ENCODE results near the gene HLCS. TPM values are rescaled to one million over a fixed set of nuclear protein-coding genes. Genes with fewer than 3 reads are reported as not detected.

The HLCS gene
- total RNA-seq, 1 donor from 2014 or later: 14.8 TPM

DNA sequence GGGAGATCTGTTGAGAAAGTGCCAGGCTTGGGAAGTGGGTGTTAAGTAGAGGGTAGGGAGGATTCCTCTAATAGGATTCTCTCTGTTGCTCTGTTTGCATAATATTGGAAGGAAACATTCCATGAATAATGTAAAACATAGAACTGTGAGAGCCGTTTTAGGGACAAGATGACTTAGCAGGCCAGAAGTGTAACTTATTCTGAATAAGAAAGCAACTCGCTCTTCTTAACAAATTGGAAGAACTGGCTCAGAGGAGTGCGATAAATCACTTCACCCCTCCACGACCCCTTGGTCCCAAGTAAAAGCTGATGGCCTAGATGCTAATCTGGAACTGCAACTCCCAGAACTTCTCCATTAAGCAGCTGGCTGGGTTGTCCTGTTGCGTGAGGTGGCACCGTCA is 248.5 kb downstream of the HLCS start:
- TF ChIP-seq CTCF (conservative IDR thresholded peaks at IDR 0.05): no peak
- Mint-ChIP-seq H3K27me3 (peaks cover 87% of the 10 kb centered on the region), H3K4me3 (no peak overlapping the region), H3K9me3 (no peaks in the 10 kb centered on the region), H3K27ac (no peak overlapping the region), H3K36me3 (no peaks in the 10 kb centered on the region), H3K4me1 (ENCODE audit: unreplicated experiment) (no peaks in the 10 kb centered on the region)
- DNase-seq (ENCODE audit: extremely low spot score, unreplicated experiment): no peak

DNA sequence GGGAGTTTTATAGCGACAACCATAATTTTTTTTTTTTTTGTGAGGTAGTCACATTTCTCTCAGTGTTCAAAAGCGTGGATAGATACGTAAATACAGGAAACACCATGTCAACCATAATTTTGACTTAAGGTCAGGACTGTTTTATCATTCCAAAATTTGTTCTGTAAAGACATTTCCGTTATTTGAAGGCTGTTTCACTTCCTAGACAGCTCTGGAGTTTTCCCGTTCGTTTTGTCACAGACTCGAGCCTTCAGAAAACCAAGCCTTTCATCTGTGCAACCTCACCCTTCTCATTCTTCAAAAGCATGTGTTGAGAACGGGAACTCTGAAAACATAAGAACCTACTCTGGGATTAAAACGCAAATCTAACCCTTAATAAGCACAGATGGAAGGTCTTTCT is 249.6 kb downstream of the HLCS start:
- H3K9me3 Mint-ChIP-seq: no peaks in the 10 kb centered on the region
- H3K27me3 Mint-ChIP-seq: peaks cover 89% of the 10 kb centered on the region
- no peak overlapping the region for H3K4me3 Mint-ChIP-seq
- H3K4me1 Mint-ChIP-seq (ENCODE audit: unreplicated experiment): no peaks in the 10 kb centered on the region
- no peak for TF ChIP-seq CTCF (conservative IDR thresholded peaks at IDR 0.05)
- H3K27ac Mint-ChIP-seq: no peak overlapping the region
- no peak for DNase-seq (ENCODE audit: extremely low spot score, unreplicated experiment)
- H3K36me3 Mint-ChIP-seq: no peaks in the 10 kb centered on the region

DNA sequence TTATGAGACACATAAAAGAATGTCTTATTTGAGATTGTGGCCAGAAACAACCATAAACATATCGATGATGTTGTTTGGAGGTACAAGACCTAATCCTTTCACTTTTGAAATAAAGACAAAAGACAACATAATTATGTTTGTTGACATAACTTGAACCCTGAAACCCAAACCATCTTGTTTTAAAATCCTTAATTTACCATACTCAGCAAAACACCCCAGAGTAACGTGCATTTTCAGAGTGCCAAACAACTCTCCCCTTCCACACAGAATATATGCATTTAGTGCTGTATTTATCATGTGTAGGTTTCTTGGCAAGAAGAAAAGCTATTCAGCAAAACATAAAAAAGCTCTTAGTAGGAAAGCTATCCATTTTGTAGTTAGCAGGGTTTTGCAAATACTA is 250.1 kb downstream of the HLCS start:
- Mint-ChIP-seq H3K4me1 (ENCODE audit: unreplicated experiment) (no peaks in the 10 kb centered on the region), H3K9me3 (no peaks in the 10 kb centered on the region), H3K27ac (no peak overlapping the region), H3K4me3 (no peak overlapping the region), H3K27me3 (peaks cover 93% of the 10 kb centered on the region), H3K36me3 (no peaks in the 10 kb centered on the region)
- TF ChIP-seq CTCF (conservative IDR thresholded peaks at IDR 0.05): no peak
- DNase-seq (ENCODE audit: extremely low spot score, unreplicated experiment): no peak

DNA sequence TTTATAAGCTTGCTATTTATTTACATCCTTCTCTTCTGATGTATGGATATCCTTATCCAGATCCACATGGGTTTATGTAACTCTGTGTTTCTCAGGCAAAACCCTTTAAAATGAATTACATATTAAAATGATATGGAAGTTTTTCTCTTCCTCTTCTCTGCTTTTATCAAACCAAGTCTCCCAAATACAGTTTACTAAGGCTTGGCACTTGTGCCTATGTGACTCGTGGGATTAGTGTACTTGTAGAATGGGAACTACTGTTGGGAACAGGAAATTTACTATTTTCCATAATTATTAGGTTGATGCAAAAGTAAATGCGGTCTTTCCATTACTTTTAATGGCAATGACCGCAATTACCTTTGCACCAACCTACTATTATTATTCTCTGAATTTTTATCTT is 252.7 kb downstream of the HLCS start:
- Mint-ChIP-seq H3K27ac (no peak overlapping the region), H3K9me3 (no peaks in the 10 kb centered on the region), H3K4me3 (no peak overlapping the region), H3K4me1 (ENCODE audit: unreplicated experiment) (peaks cover 4% of the 10 kb centered on the region), H3K27me3 (peaks cover 95% of the 10 kb centered on the region), H3K36me3 (no peaks in the 10 kb centered on the region)
- no peak for DNase-seq (ENCODE audit: extremely low spot score, unreplicated experiment)
- TF ChIP-seq CTCF (conservative IDR thresholded peaks at IDR 0.05): no peak

- Mint-ChIP-seq H3K9me3 (no peaks in the 10 kb centered on the region), H3K4me1 (ENCODE audit: unreplicated experiment) (peaks cover 16% of the 10 kb centered on the region), H3K36me3 (no peaks in the 10 kb centered on the region), H3K4me3 (peak overlapping the region; percentile 68), H3K27ac (peak overlapping the region; percentile 46), H3K27me3 (peaks cover 95% of the 10 kb centered on the region)
- no peak for TF ChIP-seq CTCF (conservative IDR thresholded peaks at IDR 0.05)
- no peak for DNase-seq (ENCODE audit: extremely low spot score, unreplicated experiment)
These were observed 255.8 kb downstream of the HLCS start for GRCh38 chr21:36710729-36711048.

All from type B pancreatic cell (in vitro differentiated cells).